IMR-90 (cell line): ENCODE measurements around the gene TAS2R8. TPM values are rescaled to one million over a fixed set of nuclear protein-coding genes. Genes with fewer than 3 reads are reported as not detected.

Experiments used
- ATAC-seq: fragments of 200-7000 bp; cut with Tn5 transposase; 2 replicates; pipeline ENCODE4 v1.9.1; 2020; ENCODE audit warnings: low read depth, mild to moderate bottlenecking, moderate library complexity
- BruUV-seq: library from RNA; stranded (reverse); fragments of 400-500 nt; replicated peaks from 2 replicates; lab custom pipeline; 2021; lab: Mats Ljungman, UMichigan
- CTCF ChIA-PET: fragments of 300-600 bp; formaldehyde crosslinking; extraction: SDS; loops from one replicate; lab custom pipeline; 2021; ENCODE audit warnings: antibody characterized with exemption; lab: Yijun Ruan, JAX
- POLR2A ChIA-PET: fragments of 300-600 bp; sonication (Branson Sonifier 250); formaldehyde crosslinking; loops from one replicate; lab custom pipeline; 2022; ENCODE audit warnings: antibody characterized with exemption; ENCODE audit not compliant: unreplicated experiment; lab: Charles Lee
- DNase-seq: peaks from one replicate; pipeline ENCODE4 v3.0.0; 2013
- H2AFZ ChIP-seq: replicated peaks from 2 replicates; pipeline ENCODE3; 2013; ENCODE audit warnings: low read length, mild to moderate bottlenecking; ENCODE audit not compliant: poor library complexity
- H2AK5ac ChIP-seq: 2 replicates; pipeline ENCODE4 v1.6.1; 2013; ENCODE audit warnings: low read depth, low read length, inconsistent platforms
- H2AK9ac ChIP-seq: replicated peaks from 2 replicates; pipeline ENCODE3; 2013; ENCODE audit warnings: mild to moderate bottlenecking, low read depth, low read length, moderate library complexity; ENCODE audit not compliant: poor library complexity
- H2BK120ac ChIP-seq: 2 replicates; pipeline ENCODE4 v1.6.1; 2013; ENCODE audit warnings: low read depth, low read length, inconsistent platforms
- H2BK15ac ChIP-seq: 3 replicates; pipeline ENCODE4 v1.6.1; 2013; ENCODE audit warnings: low read depth, low read length, inconsistent platforms
- H2BK20ac ChIP-seq: 2 replicates; pipeline ENCODE4 v1.6.1; 2013; ENCODE audit warnings: low read depth, mild to moderate bottlenecking, inconsistent platforms, low read length, moderate library complexity
- H2BK5ac ChIP-seq: 2 replicates; pipeline ENCODE4 v1.6.1; 2013; ENCODE audit warnings: mild to moderate bottlenecking, low read depth, low read length, inconsistent platforms; ENCODE audit not compliant: poor library complexity, severe bottlenecking
- H3K14ac ChIP-seq: replicated peaks from 2 replicates; pipeline ENCODE4 v1.6.1; 2013; ENCODE audit warnings: low read depth, low read length, inconsistent platforms
- H3K18ac ChIP-seq: 2 replicates; pipeline ENCODE4 v1.6.1; 2013; ENCODE audit warnings: low read depth, low read length, control low read depth
- H3K23ac ChIP-seq: 2 replicates; pipeline ENCODE4 v1.6.1; 2013; ENCODE audit warnings: low read depth, low read length, inconsistent platforms
- H3K27ac ChIP-seq: 2 replicates; pipeline ENCODE4 v1.5.1; 2013; ENCODE audit warnings: mild to moderate bottlenecking, control low read depth, low read length; ENCODE audit not compliant: insufficient read depth
- H3K27me3 ChIP-seq: 2 replicates; pipeline ENCODE4 v1.6.1; 2013; ENCODE audit warnings: low read length; ENCODE audit not compliant: control insufficient read depth, insufficient read depth
- H3K36me3 ChIP-seq: 2 replicates; pipeline ENCODE4 v1.6.1; 2013; ENCODE audit warnings: low read length, mixed read lengths; ENCODE audit not compliant: control insufficient read depth, insufficient read depth
- H3K4ac ChIP-seq: 2 replicates; pipeline ENCODE4 v1.6.1; 2013; ENCODE audit warnings: low read depth, low read length, inconsistent platforms
- H3K4me1 ChIP-seq: 2 replicates; pipeline ENCODE4 v1.6.1; 2013; ENCODE audit warnings: low read length, mixed read lengths; ENCODE audit not compliant: control insufficient read depth, insufficient read depth
- H3K4me2 ChIP-seq: 2 replicates; pipeline ENCODE4 v1.6.1; 2013; ENCODE audit warnings: low read depth, mild to moderate bottlenecking, control low read depth, low read length, moderate library complexity
- H3K4me3 ChIP-seq: 2 replicates; pipeline ENCODE4 v1.5.1; 2013; ENCODE audit warnings: low read depth, mild to moderate bottlenecking, control low read depth, low read length, moderate library complexity; ENCODE audit not compliant: insufficient read depth
- H3K56ac ChIP-seq: 2 replicates; pipeline ENCODE4 v1.6.1; 2013; ENCODE audit warnings: low read length, inconsistent platforms; ENCODE audit not compliant: insufficient read depth; ENCODE audit errors: extremely low read depth
- H3K79me1 ChIP-seq, 2 experiments: 2 replicates each; pipeline ENCODE4 v1.6.1; 2013; ENCODE audit warnings: low read length in 2 of 2, inconsistent platforms in 1 of 2, low read depth in 1 of 2
- H3K9ac ChIP-seq: 2 replicates; pipeline ENCODE4 v1.6.1; 2013; ENCODE audit warnings: low read depth, low read length, control low read depth
- H3K9me1 ChIP-seq: 2 replicates; pipeline ENCODE4 v1.6.1; 2013; ENCODE audit warnings: low read length, inconsistent platforms; ENCODE audit not compliant: insufficient read depth
- H3K9me3 ChIP-seq: 2 replicates; pipeline ENCODE4 v1.6.1; 2013; ENCODE audit warnings: low read length; ENCODE audit not compliant: control insufficient read depth, insufficient read depth
- H4K20me1 ChIP-seq: 2 replicates; pipeline ENCODE4 v1.6.1; 2013; ENCODE audit warnings: low read length, inconsistent platforms; ENCODE audit not compliant: insufficient read depth
- H4K5ac ChIP-seq: 2 replicates; pipeline ENCODE4 v1.6.1; 2013; ENCODE audit warnings: mild to moderate bottlenecking, low read depth, low read length, control low read depth
- H4K8ac ChIP-seq, 2 experiments: 2 replicates each; pipeline ENCODE4 v1.6.1; 2013; ENCODE audit warnings: low read depth in 2 of 2, low read length in 2 of 2, control low read depth in 1 of 2, inconsistent platforms in 1 of 2
- H4K91ac ChIP-seq: 2 replicates; pipeline ENCODE4 v1.6.1; 2013; ENCODE audit warnings: low read depth, low read length, inconsistent platforms; ENCODE audit not compliant: insufficient read depth
- CEBPB ChIP-seq: IDR thresholded peaks from 2 replicates; pipeline ENCODE4 v1.6.1; 2012; ENCODE audit warnings: low read depth, low read length, improper control_type of control experiment
- CHD1 ChIP-seq: IDR thresholded peaks from 2 replicates; pipeline ENCODE4 v1.6.1; 2012; ENCODE audit warnings: low read depth, low read length, improper control_type of control experiment
- dilution Hi-C: fragments of 300-500 bp; cut with HindIII; formaldehyde crosslinking; loops from one replicate; pipeline ENCODE4 v1.14.3; 2018; ENCODE audit warnings: low sequenced_read_pairs; ENCODE audit not compliant: unreplicated experiment
- in situ Hi-C: fragments of 300-500 bp; cut with MboI; formaldehyde crosslinking; loops from 3 replicates; pipeline ENCODE4 v1.14.3; 2019; ENCODE audit warnings: low sequenced_read_pairs, inconsistent platforms, mixed read lengths
- intact Hi-C: fragments of 100-400 bp; cut with micrococcal nuclease; formaldehyde crosslinking; loops from 2 replicates; pipeline ENCODE4 v1.10.0; 2022
- polyA plus RNA-seq, 3 experiments: library from polyadenylated mRNA; depleted of rRNA; stranded (reverse); fragments of >200 nt; gene quantifications; 2 replicates each; pipeline ENCODE4 v1.2.3, GENCODE V29; 2012; ENCODE audit warnings: low replicate concordance in 1 of 3
- total RNA-seq: library from RNA; depleted of rRNA; stranded (reverse); fragments of >200 nt; gene quantifications from 2 replicates; pipeline ENCODE4 v1.2.3, GENCODE V29; 2012

Gene TAS2R8
- total and polyA plus RNA-seq, 2 of the 4 experiments (the other 2 are of a cell fraction) = not detected

DNA sequence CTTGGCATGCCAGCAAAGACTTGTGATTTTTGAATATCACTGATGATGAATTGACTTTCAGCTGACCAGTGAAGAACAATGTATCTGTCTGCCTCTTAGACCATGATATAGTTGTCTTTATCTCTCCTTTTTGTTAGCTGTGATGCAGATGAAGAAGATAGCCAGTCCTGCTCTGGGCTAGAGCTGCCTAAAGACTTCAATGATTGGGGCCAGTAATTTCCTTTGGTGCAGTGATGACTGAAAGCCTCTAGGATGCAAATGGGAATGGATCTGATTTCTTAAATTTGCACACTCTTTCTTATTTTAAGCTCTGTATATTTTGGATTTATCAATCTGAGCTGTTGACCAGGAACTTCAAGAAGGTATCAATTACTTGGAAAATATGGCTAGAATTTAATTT lies 3.0 kb upstream of the TAS2R8 start, which contains the start of gene TAS2R9:
Gene TAS2R9, minus strand, starts transcription at position 101 of the 400 bp plus-strand sequence. Its CDS starts 93 bp downstream, at position 8.
- Histone ChIP-seq H3K4ac (no peak within 1 kb of the TSS), H4K5ac (no peak within 1 kb of the TSS), H2BK120ac (no peak within 1 kb of the TSS), H4K8ac (no peak within 1 kb of the TSS), H3K4me3 (no peak within 1 kb of the TSS), H3K36me3 (no peaks in the 10 kb centered on the region), H2BK15ac (no peak within 1 kb of the TSS), H2AK5ac (no peak within 1 kb of the TSS), H3K9me1 (no peaks in the 10 kb centered on the region), H3K14ac (no peak within 1 kb of the TSS), H3K27ac (no peak within 1 kb of the TSS), H3K79me1 (no peaks in the 10 kb centered on the region), H3K23ac (no peak within 1 kb of the TSS), H3K4me2 (no peak within 1 kb of the TSS), H3K9me3 (no peaks in the 10 kb centered on the region), H3K9ac (no peak within 1 kb of the TSS), H3K27me3 (no peaks in the 10 kb centered on the region; the same call in 1 of the 2 replicates), H3K56ac (no peak within 1 kb of the TSS), H2BK5ac (no peak within 1 kb of the TSS), H4K91ac (no peak within 1 kb of the TSS), H2BK20ac (no peak within 1 kb of the TSS), H2AFZ (no peak within 1 kb of the TSS), H4K20me1 (no peaks in the 10 kb centered on the region), H2AK9ac (no peak within 1 kb of the TSS), H3K18ac (no peak within 1 kb of the TSS), H3K4me1 (no peaks in the 10 kb centered on the region)
- TF ChIP-seq CHD1 = no peak
- TF ChIP-seq CEBPB = no peak
- no peak for ATAC-seq
- intact Hi-C loops = no loop called here
- no peak for DNase-seq
- BruUV-seq = no TSS peak
- in situ Hi-C loops = no loop called here
- CTCF ChIA-PET = interaction anchor here (0.8 kb wide), 1 partner anchor 371 kb away, joined by 3 read pairs; no protein-coding TSS in a partner anchor
- dilution Hi-C loops = no loop called here
- POLR2A ChIA-PET = no interaction called here
